A673 (cell line): ENCODE data around the gene SCD.

ENCODE experiments used
- CTCF ChIP-seq: fragments of 300-800, 200-600 bp; sonication (generic); conservative IDR thresholded peaks from 2 replicates; pipeline ENCODE4 v1.5.1; 2017; ENCODE audit warnings: low read depth, mild to moderate bottlenecking, antibody characterized with exemption, low read length, moderate library complexity, mixed read lengths
- EZH2 ChIP-seq: fragments of 200-600 bp; sonication (generic); IDR thresholded peaks from 2 replicates; pipeline ENCODE4 v1.6.1; 2017; ENCODE audit warnings: borderline replicate concordance, low read depth, mild to moderate bottlenecking, mixed read lengths, antibody characterized with exemption, low read length; ENCODE audit not compliant: poor library complexity, severe bottlenecking

- TF ChIP-seq CTCF (no peak), EZH2 (no peak)
These were observed 8.1 kb downstream of the SCD start for GRCh38 chr10:100355086-100355485.
